ENCODE measurements around the gene PRKCE. TPM values are rescaled to one million over a fixed set of nuclear protein-coding genes. Genes with fewer than 3 reads are reported as not detected.
A peak's percentile ranks its signal among the peaks of the same experiment; 100 is the strongest.
"Not testable (repeated sequence)": the region's sequence is repeated elsewhere in the genome, so short reads cannot be mapped to it uniquely, and the experiment has no call there.

PRKCE gene
- total and polyA plus RNA-seq, 4 experiments from 2014 or later = 1.8 to 21.7 (median 11.0) TPM

DNA sequence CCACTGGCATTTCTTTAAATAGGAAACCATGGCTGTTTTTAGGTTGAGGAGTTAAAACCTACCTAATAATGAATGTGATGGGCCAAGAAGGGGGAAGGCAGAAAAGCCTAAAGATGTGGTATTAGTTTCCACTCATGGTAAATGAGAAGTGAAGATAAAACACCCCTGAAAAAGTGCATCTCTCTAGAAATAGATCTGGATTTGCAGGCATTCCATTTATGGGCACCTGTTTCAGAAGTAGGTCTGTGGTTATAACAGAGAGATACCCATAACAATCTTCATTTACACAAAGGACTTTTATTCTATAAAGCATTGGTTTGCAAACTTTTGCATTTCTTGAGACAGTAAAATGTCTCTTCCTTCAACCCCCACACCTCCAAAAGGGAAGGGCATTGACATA, 62.1 kb downstream of the PRKCE start:
- POLR2A ChIA-PET (ENCODE audit: partially characterized antibody) = no interaction called here
- Histone ChIP-seq H3K9me3 (ENCODE audit: control insufficient read depth in 1 of 2, low read length in 2 of 2) (no peaks in the 10 kb centered on the region), H3K4me1 (ENCODE audit: insufficient read depth, low read length) (no peaks in the 10 kb centered on the region), H3K4me3 (ENCODE audit: low read length in 2 of 2) (no peak overlapping the region), H3K36me3 (ENCODE audit: insufficient read depth, low read length) (no peaks in the 10 kb centered on the region), H3K27me3 (ENCODE audit: insufficient read depth, low read length) (no peaks in the 10 kb centered on the region), H3K27ac (ENCODE audit: low read depth, low read length) (no peak overlapping the region)
- H3K27me3 Mint-ChIP-seq = no peaks in the 10 kb centered on the region
- intact Hi-C loops (cut with micrococcal nuclease) = no loop called here
- H3K9me3 Mint-ChIP-seq = peaks cover 0 to 4% (median 0%) of the 10 kb centered on the region in 8 donors
- CTCF ChIA-PET (ENCODE audit: partially characterized antibody) = no interaction called here
- H3K36me3 Mint-ChIP-seq = peaks cover 4 to 30% of the 10 kb centered on the region in 2 donors
- DNase-seq = no peak
- H3K4me1 Mint-ChIP-seq = peaks cover 0 to 14% (median 5%) of the 10 kb centered on the region in 4 donors
- H3K27ac Mint-ChIP-seq = no peak overlapping the region
- no peak overlapping the region for H3K4me3 Mint-ChIP-seq

DNA sequence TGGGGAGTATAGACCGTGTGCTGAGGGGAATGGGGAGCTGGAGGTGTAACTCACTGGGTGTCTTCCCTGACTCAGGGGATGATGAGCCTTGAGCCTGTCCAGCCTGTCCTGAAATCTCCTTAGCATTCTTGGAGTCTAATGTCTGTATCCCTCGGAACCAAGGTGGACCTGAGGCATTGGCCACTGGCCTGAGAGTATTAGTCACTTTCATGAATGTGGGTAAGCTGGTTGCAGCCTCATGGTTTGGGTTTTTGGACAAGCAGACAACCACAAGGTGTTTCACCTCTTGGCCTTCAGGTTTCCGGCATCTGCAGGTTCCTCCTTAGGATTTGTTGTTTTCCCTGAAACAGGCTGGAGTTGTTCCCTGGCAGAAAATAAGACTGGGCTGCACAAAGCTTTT, 63.2 kb downstream of the PRKCE start:
- Mint-ChIP-seq H3K27ac (no peak overlapping the region), H3K4me1 (peaks cover 0 to 14% (median 5%) of the 10 kb centered on the region in 4 donors), H3K36me3 (peaks cover 3 to 26% of the 10 kb centered on the region in 2 donors), H3K27me3 (no peaks in the 10 kb centered on the region), H3K4me3 (no peak overlapping the region), H3K9me3 (peaks cover 0 to 4% (median 0%) of the 10 kb centered on the region in 8 donors)
- DNase-seq = no peak
- Histone ChIP-seq H3K4me1 (ENCODE audit: insufficient read depth, low read length) (no peaks in the 10 kb centered on the region), H3K27ac (ENCODE audit: low read depth, low read length) (no peak overlapping the region), H3K36me3 (ENCODE audit: insufficient read depth, low read length) (no peaks in the 10 kb centered on the region), H3K9me3 (ENCODE audit: control insufficient read depth in 1 of 2, low read length in 2 of 2) (no peaks in the 10 kb centered on the region), H3K4me3 (ENCODE audit: low read length in 2 of 2) (no peak overlapping the region), H3K27me3 (ENCODE audit: insufficient read depth, low read length) (no peaks in the 10 kb centered on the region)
- intact Hi-C loops (cut with micrococcal nuclease) = no loop called here
- ChIA-PET POLR2A (ENCODE audit: partially characterized antibody) (no interaction called here), CTCF (ENCODE audit: partially characterized antibody) (no interaction called here)

DNA sequence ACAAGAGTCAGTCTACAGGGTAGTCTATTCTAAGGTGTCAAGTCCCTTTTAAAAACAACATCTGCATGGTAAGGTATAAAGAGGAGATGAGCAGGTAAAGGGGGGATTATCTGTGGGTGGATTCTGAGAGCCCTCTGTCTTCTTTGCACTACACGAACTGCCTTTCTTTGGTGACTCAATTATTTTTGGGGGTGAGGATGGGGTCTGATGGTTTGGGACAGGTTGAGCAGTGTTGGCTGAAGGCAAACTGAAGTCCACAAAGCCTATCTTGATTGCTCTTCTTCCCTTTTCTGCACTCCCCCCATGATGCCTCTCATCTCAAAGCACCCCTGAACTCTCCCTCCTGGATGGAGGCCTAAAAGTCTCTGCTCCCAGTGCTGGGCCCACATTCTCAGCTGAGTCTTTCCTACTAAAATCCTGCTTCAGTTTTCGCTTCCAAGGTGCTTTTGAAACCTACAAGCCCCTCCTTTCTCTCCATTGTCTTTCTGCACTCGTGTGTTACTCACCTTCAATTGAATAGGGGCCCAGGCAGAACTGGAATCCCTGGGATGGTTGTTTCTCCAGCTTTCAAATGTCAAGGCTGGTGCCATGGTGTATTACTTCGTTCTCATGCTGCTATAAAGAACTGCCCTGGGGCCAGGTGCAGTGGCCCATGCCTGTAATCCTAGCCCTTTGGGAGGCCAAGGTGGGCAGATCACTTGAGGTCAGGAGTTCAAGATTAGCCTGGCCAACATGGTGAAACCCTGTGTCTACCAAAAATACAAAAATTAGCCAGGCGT, 64.3 kb downstream of the PRKCE start:
- Histone ChIP-seq H3K4me3 (ENCODE audit: low read length in 2 of 2) (no peak overlapping the region), H3K4me1 (ENCODE audit: insufficient read depth, low read length) (no peaks in the 10 kb centered on the region), H3K9me3 (ENCODE audit: control insufficient read depth in 1 of 2, low read length in 2 of 2) (no peaks in the 10 kb centered on the region), H3K27ac (ENCODE audit: low read depth, low read length) (no peak overlapping the region), H3K36me3 (ENCODE audit: insufficient read depth, low read length) (no peaks in the 10 kb centered on the region), H3K27me3 (ENCODE audit: insufficient read depth, low read length) (no peaks in the 10 kb centered on the region)
- ChIA-PET CTCF (ENCODE audit: partially characterized antibody) (interaction anchor here (0.6 kb wide), 1 partner anchor 27 kb away, joined by 3 read pairs; no protein-coding TSS in a partner anchor), POLR2A (ENCODE audit: partially characterized antibody) (no interaction called here)
- intact Hi-C loops (cut with micrococcal nuclease) = no loop called here
- Mint-ChIP-seq H3K4me3 (no peak overlapping the region), H3K36me3 (peaks cover 3 to 25% of the 10 kb centered on the region in 2 donors), H3K27ac (no peak overlapping the region), H3K27me3 (no peaks in the 10 kb centered on the region), H3K4me1 (peaks cover 0 to 14% (median 5%) of the 10 kb centered on the region in 4 donors), H3K9me3 (peaks cover 0 to 4% (median 0%) of the 10 kb centered on the region in 8 donors)
- no peak for DNase-seq

DNA sequence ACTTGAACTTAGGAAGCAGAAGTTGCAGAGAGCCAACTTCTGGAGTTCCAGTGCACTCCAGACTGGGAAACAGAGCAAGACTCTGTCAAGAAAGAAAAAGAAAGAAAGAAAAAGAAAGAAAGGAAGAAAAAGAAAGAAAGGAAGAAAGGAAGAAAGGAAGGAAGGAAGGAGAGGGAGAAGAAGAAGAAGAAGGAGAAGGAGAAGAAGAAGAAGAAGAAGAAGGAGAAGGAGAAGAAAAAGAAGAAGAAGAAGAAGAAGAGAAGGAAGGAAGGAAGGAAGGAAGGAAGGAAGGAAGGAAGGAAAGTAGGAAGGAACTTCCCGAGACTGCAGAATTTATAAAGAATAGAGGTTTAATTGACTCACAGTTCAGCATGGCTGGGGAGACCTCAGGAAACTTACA, 65.0 kb downstream of the PRKCE start:
- H3K27ac Mint-ChIP-seq; H3K27me3 ChIP-seq (ENCODE audit: insufficient read depth, low read length); POLR2A ChIA-PET (ENCODE audit: partially characterized antibody); H3K36me3 ChIP-seq (ENCODE audit: insufficient read depth, low read length); H3K9me3 ChIP-seq (ENCODE audit: control insufficient read depth in 1 of 2, low read length in 2 of 2); DNase-seq; H3K9me3 Mint-ChIP-seq; H3K27me3 Mint-ChIP-seq; H3K4me1 ChIP-seq (ENCODE audit: insufficient read depth, low read length); H3K4me3 ChIP-seq (ENCODE audit: low read length in 2 of 2); intact Hi-C loops (cut with micrococcal nuclease); H3K4me3 Mint-ChIP-seq; H3K27ac ChIP-seq (ENCODE audit: low read depth, low read length): not testable (repeated sequence)
- CTCF ChIA-PET (ENCODE audit: partially characterized antibody) = interaction anchor here (0.6 kb wide), 1 partner anchor 28 kb away, joined by 3 read pairs; no protein-coding TSS in a partner anchor
- peaks cover 3 to 22% of the 10 kb centered on the region in 2 donors for H3K36me3 Mint-ChIP-seq
- H3K4me1 Mint-ChIP-seq = peaks cover 0 to 20% (median 6%) of the 10 kb centered on the region in 4 donors

DNA sequence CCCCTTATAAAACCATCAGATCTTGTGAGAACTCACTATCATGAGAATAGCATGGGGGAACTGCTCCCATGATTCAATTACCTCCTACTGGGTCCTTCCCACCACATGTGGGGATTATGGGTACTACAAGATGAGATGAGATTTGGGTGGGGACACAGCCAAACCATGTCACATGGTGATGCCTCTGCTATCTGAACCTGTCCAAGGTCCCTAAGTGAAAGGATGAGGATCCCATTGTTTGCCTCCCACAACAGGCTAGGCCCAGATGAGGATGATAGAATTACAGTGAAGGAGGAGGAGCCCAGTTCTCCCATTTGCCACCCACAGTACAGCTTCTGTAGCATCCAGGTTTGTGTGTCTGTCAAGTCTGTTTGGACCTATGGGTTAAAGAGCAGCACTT, 65.4 kb downstream of the PRKCE start:
- Mint-ChIP-seq H3K4me3 (no peak overlapping the region), H3K27me3 (no peaks in the 10 kb centered on the region)
- intact Hi-C loops (cut with micrococcal nuclease) = no loop called here

DNA sequence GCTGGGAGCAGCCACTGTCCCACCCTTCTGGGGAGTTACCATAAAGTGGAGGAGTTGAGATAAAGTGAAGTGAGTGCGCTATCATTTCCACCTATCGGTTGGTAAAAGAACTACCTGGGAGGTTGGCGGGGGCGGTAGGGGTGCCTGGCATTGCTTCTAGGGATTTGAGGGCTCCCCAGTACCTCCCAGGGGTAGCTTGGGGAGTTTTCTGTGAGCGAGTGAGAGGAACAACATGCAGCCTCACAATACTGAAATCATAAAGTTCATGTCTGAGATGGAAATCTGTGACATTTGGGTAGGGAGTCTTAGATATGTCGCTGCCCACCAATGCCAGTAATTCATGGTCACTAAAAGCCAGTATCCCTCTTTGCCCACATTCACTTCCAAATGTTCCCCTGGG, 68.7 kb downstream of the PRKCE start:
- Mint-ChIP-seq H3K36me3 (peaks cover 0 to 9% of the 10 kb centered on the region in 2 donors), H3K9me3 (peaks cover 0 to 3% (median 0%) of the 10 kb centered on the region in 8 donors), H3K4me3 (no peak overlapping the region), H3K4me1 (peaks cover 6 to 23% (median 11%) of the 10 kb centered on the region in 4 donors), H3K27me3 (no peaks in the 10 kb centered on the region), H3K27ac (no peak overlapping the region)
- no peak for DNase-seq
- POLR2A ChIA-PET (ENCODE audit: partially characterized antibody) = no interaction called here
- no peak overlapping the region for H3K4me3 ChIP-seq (ENCODE audit: low read length in 2 of 2)
- no peaks in the 10 kb centered on the region for H3K4me1 ChIP-seq (ENCODE audit: insufficient read depth, low read length)
- CTCF ChIA-PET (ENCODE audit: partially characterized antibody) = no interaction called here
- no peaks in the 10 kb centered on the region for H3K9me3 ChIP-seq (ENCODE audit: control insufficient read depth in 1 of 2, low read length in 2 of 2)
- intact Hi-C loops (cut with micrococcal nuclease) = no loop called here
- no peaks in the 10 kb centered on the region for H3K27me3 ChIP-seq (ENCODE audit: insufficient read depth, low read length)
- no peaks in the 10 kb centered on the region for H3K36me3 ChIP-seq (ENCODE audit: insufficient read depth, low read length)
- no peak overlapping the region for H3K27ac ChIP-seq (ENCODE audit: low read depth, low read length)

More for the DNA sequence above, 65.4 kb downstream of the PRKCE start:
- peaks cover 0 to 4% (median 0%) of the 10 kb centered on the region in 8 donors for H3K9me3 Mint-ChIP-seq
- no peaks in the 10 kb centered on the region for H3K4me1 ChIP-seq (ENCODE audit: insufficient read depth, low read length)
- no peak overlapping the region for H3K27ac ChIP-seq (ENCODE audit: low read depth, low read length)
- H3K4me1 Mint-ChIP-seq = peaks cover 0 to 20% (median 6%) of the 10 kb centered on the region in 4 donors
- POLR2A ChIA-PET (ENCODE audit: partially characterized antibody) = no interaction called here
- H3K36me3 Mint-ChIP-seq = peaks cover 3 to 22% of the 10 kb centered on the region in 2 donors
- no peak overlapping the region for H3K4me3 ChIP-seq (ENCODE audit: low read length in 2 of 2)
- H3K27me3 ChIP-seq (ENCODE audit: insufficient read depth, low read length) = no peaks in the 10 kb centered on the region
- no peak overlapping the region for H3K27ac Mint-ChIP-seq
- no peaks in the 10 kb centered on the region for H3K9me3 ChIP-seq (ENCODE audit: control insufficient read depth in 1 of 2, low read length in 2 of 2)
- CTCF ChIA-PET (ENCODE audit: partially characterized antibody) = no interaction called here
- no peak for DNase-seq
- H3K36me3 ChIP-seq (ENCODE audit: insufficient read depth, low read length) = no peaks in the 10 kb centered on the region

DNA sequence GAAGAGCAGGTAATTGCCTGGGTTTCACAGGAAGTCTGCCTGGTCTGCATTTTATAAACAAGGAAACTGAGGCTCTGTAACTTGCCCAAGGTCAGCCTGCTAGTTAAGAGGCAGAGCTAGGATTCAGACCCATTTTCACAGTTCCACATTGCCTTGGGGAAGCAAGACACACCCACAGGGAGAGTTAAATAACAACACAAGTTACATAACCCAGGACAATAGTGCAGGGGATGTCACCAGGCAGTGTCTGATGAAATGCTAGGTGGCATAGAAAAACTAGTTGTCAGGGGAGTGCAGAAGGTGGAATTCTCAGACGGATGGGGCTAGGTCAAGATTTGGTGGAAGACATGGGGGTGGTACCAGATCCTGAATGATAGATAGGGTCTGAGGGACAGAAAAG, 69.7 kb downstream of the PRKCE start:
- H3K4me3 ChIP-seq (ENCODE audit: low read length in 2 of 2) = no peak overlapping the region
- no peak overlapping the region for H3K27ac ChIP-seq (ENCODE audit: low read depth, low read length)
- CTCF ChIA-PET (ENCODE audit: partially characterized antibody) = no interaction called here
- no peak for DNase-seq
- POLR2A ChIA-PET (ENCODE audit: partially characterized antibody) = no interaction called here
- Mint-ChIP-seq H3K4me3 (no peak overlapping the region), H3K4me1 (peaks cover 6 to 21% (median 11%) of the 10 kb centered on the region in 4 donors), H3K27ac (peak overlapping the region in 1 of 7 donors; percentile 7), H3K36me3 (no peaks in the 10 kb centered on the region), H3K27me3 (no peaks in the 10 kb centered on the region), H3K9me3 (no peaks in the 10 kb centered on the region)
- no peaks in the 10 kb centered on the region for H3K4me1 ChIP-seq (ENCODE audit: insufficient read depth, low read length)
- intact Hi-C loops (cut with micrococcal nuclease) = no loop called here
- H3K27me3 ChIP-seq (ENCODE audit: insufficient read depth, low read length) = no peaks in the 10 kb centered on the region
- H3K9me3 ChIP-seq (ENCODE audit: control insufficient read depth in 1 of 2, low read length in 2 of 2) = no peaks in the 10 kb centered on the region
- H3K36me3 ChIP-seq (ENCODE audit: insufficient read depth, low read length) = no peaks in the 10 kb centered on the region

Measured in CD4-positive, alpha-beta memory T cell (primary cell).